H1 (cell line): ENCODE data around the gene CRHBP. TPM values are rescaled to one million over a fixed set of nuclear protein-coding genes. Genes with fewer than 3 reads are reported as not detected.

Experiments
- CTCF ChIA-PET: fragments of 300-600 bp; sonication (Branson Sonifier 250); formaldehyde crosslinking; loops from one replicate; lab custom pipeline; 2021; ENCODE audit not compliant: partially characterized antibody; lab: Charles Lee
- POLR2A ChIA-PET: fragments of 300-600 bp; sonication (Branson Sonifier 250); formaldehyde crosslinking; loops from one replicate; lab custom pipeline; 2021; ENCODE audit warnings: inconsistent platforms; ENCODE audit not compliant: partially characterized antibody; lab: Charles Lee
- DNase-seq, 2 experiments: peaks; one replicate each; pipeline versions ENCODE4 v3.0.0 to v3.0.0-alpha.2; 2010 to 2022; ENCODE audit warnings: low spot score in 2 of 2, low read depth in 1 of 2, mixed read lengths in 1 of 2
- FAIRE-seq: peaks from 2 replicates; lab custom pipeline; 2011; peaks lifted over from hg19 to GRCh38; lab: Jason Lieb, UNC
- H2AFZ ChIP-seq: 2 replicates; pipeline ENCODE4 v1.8.1; 2012; ENCODE audit warnings: low read length, inconsistent platforms
- H2AK5ac ChIP-seq: 2 replicates; pipeline ENCODE4 v1.6.1; 2013; ENCODE audit warnings: low read depth, low read length
- H2BK120ac ChIP-seq: replicated peaks from 2 replicates; pipeline ENCODE3; 2013; ENCODE audit warnings: low read depth, low read length, inconsistent platforms
- H2BK12ac ChIP-seq: 2 replicates; pipeline ENCODE4 v1.6.1; 2013; ENCODE audit warnings: low read depth, low read length
- H2BK15ac ChIP-seq: 2 replicates; pipeline ENCODE4 v1.6.1; 2013; ENCODE audit warnings: low read length
- H2BK20ac ChIP-seq: 2 replicates; pipeline ENCODE4 v1.6.1; 2013; ENCODE audit warnings: low read length
- H2BK5ac ChIP-seq: 2 replicates; pipeline ENCODE4 v1.6.1; 2013; ENCODE audit warnings: low read depth, low read length
- H3K14ac ChIP-seq: 2 replicates; pipeline ENCODE4 v1.6.1; 2013; ENCODE audit warnings: inconsistent platforms; ENCODE audit not compliant: insufficient read length
- H3K18ac ChIP-seq: 2 replicates; pipeline ENCODE4 v1.6.1; 2013; ENCODE audit warnings: low read length; ENCODE audit errors: extremely low read depth
- H3K23ac ChIP-seq: 2 replicates; pipeline ENCODE4 v1.6.1; 2013; ENCODE audit warnings: inconsistent platforms; ENCODE audit not compliant: insufficient read length
- H3K23me2 ChIP-seq: 2 replicates; pipeline ENCODE4 v1.6.1; 2013; ENCODE audit warnings: low read depth, low read length
- H3K27ac ChIP-seq: 2 replicates; pipeline ENCODE4 v1.6.1; 2011; ENCODE audit warnings: low read depth, low read length, inconsistent platforms
- H3K27me3 ChIP-seq, 4 experiments: replicated peaks in 1 of 4; 1 replicate in 1 of 4; 2 replicates in 3 of 4; pipeline versions ENCODE4 v1.6.1 to v1.8.1; 2011 to 2013; ENCODE audit warnings: low read length in 3 of 4, mild to moderate bottlenecking in 3 of 4, inconsistent platforms in 2 of 4, mixed read lengths in 2 of 4, moderate library complexity in 1 of 4; ENCODE audit not compliant: control insufficient read depth in 3 of 4, insufficient read depth in 3 of 4; ENCODE audit errors: extremely low read depth in 1 of 4
- H3K36me3 ChIP-seq, 4 experiments: 2 replicates each; pipeline versions ENCODE4 v1.6.1 to v1.8.1; 2011 to 2013; ENCODE audit warnings: mild to moderate bottlenecking in 4 of 4, low read length in 3 of 4, moderate library complexity in 2 of 4, control low read depth in 1 of 4, inconsistent platforms in 1 of 4; ENCODE audit not compliant: insufficient read depth in 4 of 4, control insufficient read depth in 2 of 4
- H3K4ac ChIP-seq: replicated peaks from 2 replicates; pipeline ENCODE3; 2013; ENCODE audit warnings: low read length, low read depth, mixed read lengths, inconsistent platforms; ENCODE audit not compliant: insufficient read length
- H3K4me1 ChIP-seq, 4 experiments: replicated peaks in 1 of 4; 1 replicate in 1 of 4; 2 replicates in 3 of 4; pipeline versions ENCODE4 v1.6.1 to v1.8.1; 2011 to 2013; ENCODE audit warnings: low read length in 3 of 4, inconsistent platforms in 2 of 4, mixed read lengths in 1 of 4; ENCODE audit not compliant: insufficient read depth in 4 of 4, control insufficient read depth in 3 of 4
- H3K4me2 ChIP-seq, 2 experiments: 2 replicates each; pipeline versions ENCODE4 v1.6.1 to v1.8.1; 2011 to 2013; ENCODE audit warnings: low read depth in 2 of 2, low read length in 2 of 2, control low read depth in 1 of 2, inconsistent platforms in 1 of 2, mild to moderate bottlenecking in 1 of 2; ENCODE audit not compliant: insufficient read depth in 1 of 2
- H3K4me3 ChIP-seq, 4 experiments: fragments of 200-600, 300-600 bp in 1 of 4; sonication (generic), shearing (Covaris generic), sonication (Bioruptor Twin) in 1 of 4; 2 replicates each; pipeline versions ENCODE4 v1.5.1 to v1.8.1; 2011 to 2016; ENCODE audit warnings: low read length in 4 of 4, low read depth in 3 of 4, control low read depth in 2 of 4, inconsistent platforms in 2 of 4, mild to moderate bottlenecking in 2 of 4, mixed read lengths in 1 of 4, moderate library complexity in 1 of 4; ENCODE audit not compliant: insufficient read depth in 2 of 4; ENCODE audit errors: extremely low read depth in 1 of 4
- H3K56ac ChIP-seq: replicated peaks from 2 replicates; pipeline ENCODE3; 2013; ENCODE audit warnings: low read depth, mild to moderate bottlenecking, mixed read lengths, low read length, inconsistent platforms; ENCODE audit not compliant: insufficient read length
- H3K79me1 ChIP-seq: 2 replicates; pipeline ENCODE4 v1.6.1; 2013; ENCODE audit warnings: low read depth, low read length, control low read depth
- H3K79me2 ChIP-seq, 2 experiments: 2 replicates each; pipeline versions ENCODE4 v1.6.1 to v1.8.1; 2012 to 2013; ENCODE audit warnings: low read length in 2 of 2, mild to moderate bottlenecking in 2 of 2, inconsistent platforms in 1 of 2; ENCODE audit not compliant: insufficient read depth in 2 of 2, control insufficient read depth in 1 of 2
- H3K9ac ChIP-seq, 4 experiments: replicated peaks in 1 of 4; 1 replicate in 1 of 4; 2 replicates in 3 of 4; pipeline versions ENCODE4 v1.6.1 to v1.8.1; 2011 to 2013; ENCODE audit warnings: low read depth in 3 of 4, low read length in 3 of 4, control low read depth in 2 of 4, mild to moderate bottlenecking in 2 of 4, moderate library complexity in 2 of 4, inconsistent platforms in 1 of 4; ENCODE audit errors: extremely low read depth in 1 of 4
- H3K9me3 ChIP-seq, 2 experiments: 2 replicates each; pipeline versions ENCODE4 v1.6.1 to v1.8.1; 2012 to 2013; ENCODE audit warnings: mild to moderate bottlenecking in 2 of 2, moderate library complexity in 2 of 2, control low read depth in 1 of 2, inconsistent platforms in 1 of 2, low read depth in 1 of 2, low read length in 1 of 2, mixed read lengths in 1 of 2; ENCODE audit not compliant: insufficient read depth in 2 of 2
- H4K20me1 ChIP-seq, 2 experiments: replicated peaks in 1 of 2; 2 replicates each; pipeline versions ENCODE3 to v1.8.1; 2011 to 2013; ENCODE audit warnings: inconsistent platforms in 2 of 2, low read length in 2 of 2, mild to moderate bottlenecking in 1 of 2; ENCODE audit not compliant: insufficient read depth in 2 of 2, control insufficient read depth in 1 of 2
- H4K5ac ChIP-seq: 2 replicates; pipeline ENCODE4 v1.6.1; 2013; ENCODE audit warnings: low read length, low read depth, mixed read lengths, inconsistent platforms; ENCODE audit not compliant: insufficient read length
- H4K8ac ChIP-seq: 2 replicates; pipeline ENCODE4 v1.8.0; 2013; ENCODE audit warnings: mild to moderate bottlenecking, moderate library complexity, low read length, inconsistent platforms; ENCODE audit not compliant: insufficient read depth; ENCODE audit errors: extremely low read depth
- H4K91ac ChIP-seq: replicated peaks from 2 replicates; pipeline ENCODE3; 2013; ENCODE audit warnings: low read length, mixed read lengths, inconsistent platforms; ENCODE audit not compliant: insufficient read length
- CBX8 ChIP-seq: fragments of 300-800, 300-1000 bp; sonication (generic); IDR thresholded peaks from 2 replicates; pipeline ENCODE4 v1.7.1; 2016; ENCODE audit warnings: low read depth, low read length, borderline replicate concordance
- FOSL1 ChIP-seq: IDR thresholded peaks from 2 replicates; pipeline ENCODE4 v1.6.1; 2011; ENCODE audit warnings: mild to moderate bottlenecking, low read depth, low read length, moderate library complexity; ENCODE audit not compliant: insufficient read depth
- JUN ChIP-seq: IDR thresholded peaks from 2 replicates; pipeline ENCODE4 v1.6.1; 2011; ENCODE audit warnings: low read depth, mild to moderate bottlenecking, improper control_type of control experiment, low read length
- RAD21 ChIP-seq, 2 experiments: IDR thresholded peaks in 1 of 2; conservative IDR thresholded peaks in 1 of 2; 2 replicates each; pipeline ENCODE4 v1.6.1; 2011; ENCODE audit warnings: low read depth in 2 of 2, low read length in 2 of 2, improper control_type of control experiment in 1 of 2, inconsistent platforms in 1 of 2, mild to moderate bottlenecking in 1 of 2, moderate library complexity in 1 of 2
- SIX5 ChIP-seq: IDR thresholded peaks from 2 replicates; pipeline ENCODE4 v1.6.1; 2011; ENCODE audit warnings: mild to moderate bottlenecking, low read depth, low read length
- TAF7 ChIP-seq: optimal IDR thresholded peaks from 2 replicates; pipeline ENCODE3; 2011; ENCODE audit warnings: low read depth, mild to moderate bottlenecking, inconsistent platforms, low read length, moderate library complexity, borderline replicate concordance
- TBP ChIP-seq: IDR thresholded peaks from 2 replicates; pipeline ENCODE4 v1.6.1; 2011; ENCODE audit warnings: low read depth, low read length, improper control_type of control experiment
- TCF12 ChIP-seq: IDR thresholded peaks from 2 replicates; pipeline ENCODE4 v1.6.1; 2011; ENCODE audit warnings: low read depth, mild to moderate bottlenecking, low read length
- WGBS, 2 experiments: shearing (Covaris generic) in 1 of 2; methylation state at CpG; one replicate each; pipeline versions ENCODE4 v1.1.6 to v1.1.7; 2013 to 2015; ENCODE audit warnings: low lambda C conversion rate in 2 of 2, mixed read lengths in 2 of 2, inconsistent platforms in 1 of 2, low coverage in 1 of 2, missing lambda C conversion rate in 1 of 2; ENCODE audit not compliant: insufficient replicate concordance in 2 of 2, insufficient coverage in 1 of 2, insufficient read length in 1 of 2; ENCODE audit errors: extremely low coverage in 1 of 2, missing lambda C conversion rate in 1 of 2; 5-methylcytosine and 5-hydroxymethylcytosine counted together
- polyA plus RNA-seq, 7 experiments: library from polyadenylated mRNA; depleted of rRNA in 3 of 7; stranded (reverse) in 5 of 7; unstranded in 2 of 7; fragments of >200 nt in 5 of 7; fragments of 200-250 nt in 2 of 7; gene quantifications; 1 replicate in 5 of 7; 2 replicates in 1 of 7; 4 replicates in 1 of 7; pipeline versions ENCODE4 v1.2.1 to v1.2.3, GENCODE V29; 2011 to 2013; ENCODE audit warnings: missing spikeins in 2 of 7, mixed read lengths in 2 of 7
- total RNA-seq: library from RNA; stranded (reverse); fragmentation: NEBNext Ultra II Directional; extraction: Animal tissue kit (Norgen Biotek cat#: 25700); gene quantifications from 2 replicates; pipeline ENCODE4 v1.2.1, GENCODE V29; 2021

CRHBP gene
- total and polyA plus RNA-seq, 2 of the 8 experiments (the other 6 are each of a cell fraction or from before 2014, with no cell fraction given), result 0.30 TPM; not detected in 1

- no peaks in the 10 kb centered on the region for H3K9me3 ChIP-seq
- H2BK15ac ChIP-seq, result no peak overlapping the region
- CTCF ChIA-PET, result interaction anchor here (1.6 kb wide), 1 partner anchor 21 kb away, joined by 3 read pairs; no protein-coding TSS in a partner anchor
- DNase-seq (no peak), FAIRE-seq (no peak)
- H3K23ac ChIP-seq, result no peak overlapping the region
- no peak overlapping the region for H2BK5ac ChIP-seq
- H3K4me2 ChIP-seq, result no peak overlapping the region
- POLR2A ChIA-PET, result no interaction called here
- 65% methylated on average over 2 of the region's 2 CpGs; no CpG with 5 or more reads in 1 of the 2 experiments for WGBS, 2 experiments
- no peaks in the 10 kb centered on the region for H3K79me2 ChIP-seq
- H4K8ac ChIP-seq, result no peak overlapping the region
- H3K56ac ChIP-seq, result no peak overlapping the region
- H4K5ac ChIP-seq, result no peak overlapping the region
- peak overlapping the region; percentile 61 for H3K14ac ChIP-seq
- H3K79me1 ChIP-seq, result no peaks in the 10 kb centered on the region
- H2AFZ ChIP-seq, result no peak overlapping the region
- no peaks in the 10 kb centered on the region for H4K20me1 ChIP-seq
- no peak overlapping the region for H4K91ac ChIP-seq
- no peak overlapping the region for H2BK12ac ChIP-seq
- no peak overlapping the region for H3K18ac ChIP-seq
- no peak overlapping the region for H3K4ac ChIP-seq
- no peak overlapping the region for H2AK5ac ChIP-seq
- H3K36me3 ChIP-seq, result no peaks in the 10 kb centered on the region
- H2BK120ac ChIP-seq, result no peak overlapping the region
- H3K4me3 ChIP-seq, result no peak overlapping the region
- TF ChIP-seq TCF12, result no peak
- no peak for TF ChIP-seq TBP
- no peak for TF ChIP-seq JUN
- no peak for TF ChIP-seq RAD21 (IDR thresholded peaks at IDR 0.05 in 1 of 2, conservative IDR thresholded peaks at IDR 0.05 in 1 of 2; ENCODE audit: low read depth in 2 of 2, low read length in 2 of 2)
- TF ChIP-seq TAF7, result no peak
- TF ChIP-seq CBX8, result no peak
- no peak for TF ChIP-seq FOSL1
- TF ChIP-seq SIX5, result no peak
- TF ChIP-seq, all 59 proteins: peak for 0
- Histone ChIP-seq H3K27me3 (no peaks in the 10 kb centered on the region), H3K27ac (no peak overlapping the region), H3K4me1 (no peaks in the 10 kb centered on the region), H3K23me2 (no peaks in the 10 kb centered on the region), H2BK20ac (no peak overlapping the region), H3K9ac (no peak overlapping the region)
Observed at GRCh38 chr5:76971511-76971910, 18.7 kb downstream of the CRHBP start.
